PC-3 (cell line): ENCODE measurements around the gene DDX42. TPM values are rescaled to one million over a fixed set of nuclear protein-coding genes. Genes with fewer than 3 reads are reported as not detected.
A peak's percentile ranks its signal among the peaks of the same experiment; 100 is the strongest.

Experiments
- ATAC-seq: fragments of 200-7000 bp; cut with Tn5 transposase; 2 replicates; pipeline ENCODE4 v1.9.1; 2020; ENCODE audit warnings: mild to moderate bottlenecking, moderate library complexity
- BruUV-seq: library from RNA; stranded (reverse); fragments of 400-500 nt; replicated peaks from 2 replicates; lab custom pipeline; 2021; lab: Mats Ljungman, UMichigan
- CTCF ChIA-PET: fragments of 300-600 bp; sonication (Branson Sonifier 250); formaldehyde crosslinking; loops from one replicate; lab custom pipeline; 2022; ENCODE audit warnings: antibody characterized with exemption; lab: Charles Lee
- POLR2A ChIA-PET: fragments of 300-600 bp; sonication (Branson Sonifier 250); formaldehyde crosslinking; loops from one replicate; lab custom pipeline; 2022; ENCODE audit warnings: antibody characterized with exemption; ENCODE audit not compliant: unreplicated experiment; lab: Charles Lee
- DNase-seq: peaks from one replicate; pipeline ENCODE4 v3.0.0-alpha.2; 2015
- H2AFZ ChIP-seq: fragments of 300-600 bp; sonication (generic); 2 replicates; pipeline ENCODE4 v1.6.0; 2016; ENCODE audit warnings: antibody characterized with exemption, low read length
- H3F3A ChIP-seq: fragments of 300-600 bp; sonication (generic); one replicate; pipeline ENCODE4 v1.6.0; 2017; ENCODE audit warnings: antibody characterized with exemption, low read length, control low read depth, mild to moderate bottlenecking; ENCODE audit not compliant: unreplicated experiment
- H3K27ac ChIP-seq: fragments of 300-600 bp; sonication (generic); 2 replicates; pipeline ENCODE4 v1.5.1; 2016; ENCODE audit warnings: mild to moderate bottlenecking, low read length
- H3K27me3 ChIP-seq: fragments of 300-600 bp; sonication (generic); 2 replicates; pipeline ENCODE4 v1.6.1; 2016; ENCODE audit warnings: low read length, mixed read lengths
- H3K36me3 ChIP-seq: fragments of 300-600 bp; sonication (generic); 2 replicates; pipeline ENCODE4 v1.6.1; 2016; ENCODE audit warnings: low read depth, mixed run types, low read length, mixed read lengths
- H3K4me1 ChIP-seq: fragments of 300-600 bp; sonication (generic); 2 replicates; pipeline ENCODE4 v1.5.1; 2016; ENCODE audit warnings: low read length; ENCODE audit not compliant: insufficient read depth
- H3K4me2 ChIP-seq: fragments of 300-600 bp; sonication (generic); 2 replicates; pipeline ENCODE4 v1.6.0; 2016; ENCODE audit warnings: low read length
- H3K4me3 ChIP-seq: fragments of 300-600 bp; sonication (generic); 2 replicates; pipeline ENCODE4 v1.5.1; 2016; ENCODE audit warnings: mild to moderate bottlenecking, low read length, mixed read lengths
- H3K79me2 ChIP-seq: fragments of 300-600 bp; sonication (generic); 2 replicates; pipeline ENCODE4 v1.6.1; 2017; ENCODE audit warnings: low read length, mixed read lengths
- H3K9ac ChIP-seq: fragments of 300-600 bp; sonication (generic); 2 replicates; pipeline ENCODE4 v1.6.0; 2016; ENCODE audit warnings: mild to moderate bottlenecking, low read length
- H3K9me2 ChIP-seq: fragments of 300-600 bp; sonication (generic); replicated peaks from 2 replicates; pipeline ENCODE4 v1.6.1; 2016; ENCODE audit warnings: mixed run types, low read length, mixed read lengths
- H3K9me3 ChIP-seq: fragments of 300-600 bp; sonication (generic); 2 replicates; pipeline ENCODE4 v1.6.1; 2016; ENCODE audit warnings: low read length, mixed read lengths
- H4K20me1 ChIP-seq: fragments of 300-600 bp; sonication (generic); 2 replicates; pipeline ENCODE4 v1.6.1; 2016; ENCODE audit warnings: low read length, mixed read lengths
- EZH2 ChIP-seq: fragments of 300-600 bp; sonication (generic); IDR thresholded peaks from one replicate; pipeline ENCODE4 v1.6.1; 2017; ENCODE audit warnings: antibody characterized with exemption, mild to moderate bottlenecking, low read length; ENCODE audit not compliant: unreplicated experiment
- EZH2phosphoT487 ChIP-seq: fragments of 300-600 bp; sonication (generic); IDR thresholded peaks from 2 replicates; pipeline ENCODE4 v1.6.1; 2018; ENCODE audit warnings: mild to moderate bottlenecking, antibody characterized with exemption, low read length, borderline replicate concordance
- intact Hi-C: fragments of 100-400 bp; cut with micrococcal nuclease; formaldehyde crosslinking; loops from 2 replicates; pipeline ENCODE4 v1.9.0; 2023
- total RNA-seq: library from RNA; depleted of rRNA; stranded (reverse); fragments of >200 nt; gene quantifications from 2 replicates; pipeline ENCODE4 v1.2.3, GENCODE V29; 2014
- TF ChIP-seq, protein P1 (sequence below): fragments of 300-600 bp; sonication (generic); conservative IDR thresholded peaks from 2 replicates; pipeline ENCODE4 v1.5.1; 2017; ENCODE audit warnings: antibody characterized with exemption, low read depth, mild to moderate bottlenecking, low read length

DDX42 gene
- total RNA-seq, 1 experiment from 2014 or later = 72.4 TPM

DNA sequence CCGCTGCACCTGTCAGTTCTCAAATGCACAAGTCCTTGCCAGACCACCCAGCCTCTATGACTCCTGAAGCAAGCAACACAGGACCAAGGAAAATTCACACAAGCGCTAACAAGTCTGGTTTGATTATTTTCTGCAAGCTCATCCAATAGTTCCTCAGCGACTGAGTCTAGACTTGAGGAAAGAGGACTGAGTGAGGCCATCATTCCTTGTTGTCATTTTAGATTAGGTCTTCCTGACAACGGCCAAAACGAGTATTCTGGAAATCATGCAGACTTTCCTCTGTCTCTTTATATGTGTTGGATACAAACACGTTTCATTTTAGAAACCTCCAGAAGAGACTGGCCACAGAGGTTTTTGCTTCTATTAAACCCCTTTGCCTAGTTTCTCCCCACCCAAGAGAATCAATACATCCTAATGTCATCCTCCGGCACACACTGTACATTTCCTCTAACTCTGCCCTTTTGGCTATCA, 1.1 kb upstream of the DDX42 start:
- Histone ChIP-seq H3K4me1 (peaks cover 28% of the 10 kb centered on the region), H3F3A (no peaks in the 10 kb centered on the region), H2AFZ (peak overlapping the region; percentile 63), H3K9ac (peak overlapping the region; percentile 98), H4K20me1 (peaks cover 52% of the 10 kb centered on the region), H3K36me3 (peaks cover 21% of the 10 kb centered on the region; the same call in 1 of the 2 replicates), H3K9me3 (no peaks in the 10 kb centered on the region), H3K4me2 (peak overlapping the region; percentile 87), H3K27ac (peak overlapping the region; percentile 98), H3K79me2 (peaks cover 94% of the 10 kb centered on the region), H3K9me2 (no peaks in the 10 kb centered on the region), H3K27me3 (no peaks in the 10 kb centered on the region), H3K4me3 (peak overlapping the region; percentile 88)
- ATAC-seq (no peak), DNase-seq (peak; percentile 30)
- ChIA-PET CTCF (interaction anchor here (0.6 to 1.1 kb wide), 2 partner anchors 53 to 62 kb away, joined by 3 to 4 read pairs; no protein-coding TSS in a partner anchor), POLR2A (interaction anchor here (0.6 to 1.1 kb wide), 3 partner anchors 15 to 328 kb away, joined by 3 to 7 read pairs (median 4); partner anchors contain the start of gene SMARCD2)
- intact Hi-C loops = loop anchor here (1.0 to 10.0 kb wide), 4 partner anchors 12 to 338 kb away; partner anchors contain the start of genes FTSJ3, PSMC5 and STRADA
- TF ChIP-seq EZH2 (no peak), EZH2phosphoT487 (no peak)
- TF ChIP-seq, protein P1, sequence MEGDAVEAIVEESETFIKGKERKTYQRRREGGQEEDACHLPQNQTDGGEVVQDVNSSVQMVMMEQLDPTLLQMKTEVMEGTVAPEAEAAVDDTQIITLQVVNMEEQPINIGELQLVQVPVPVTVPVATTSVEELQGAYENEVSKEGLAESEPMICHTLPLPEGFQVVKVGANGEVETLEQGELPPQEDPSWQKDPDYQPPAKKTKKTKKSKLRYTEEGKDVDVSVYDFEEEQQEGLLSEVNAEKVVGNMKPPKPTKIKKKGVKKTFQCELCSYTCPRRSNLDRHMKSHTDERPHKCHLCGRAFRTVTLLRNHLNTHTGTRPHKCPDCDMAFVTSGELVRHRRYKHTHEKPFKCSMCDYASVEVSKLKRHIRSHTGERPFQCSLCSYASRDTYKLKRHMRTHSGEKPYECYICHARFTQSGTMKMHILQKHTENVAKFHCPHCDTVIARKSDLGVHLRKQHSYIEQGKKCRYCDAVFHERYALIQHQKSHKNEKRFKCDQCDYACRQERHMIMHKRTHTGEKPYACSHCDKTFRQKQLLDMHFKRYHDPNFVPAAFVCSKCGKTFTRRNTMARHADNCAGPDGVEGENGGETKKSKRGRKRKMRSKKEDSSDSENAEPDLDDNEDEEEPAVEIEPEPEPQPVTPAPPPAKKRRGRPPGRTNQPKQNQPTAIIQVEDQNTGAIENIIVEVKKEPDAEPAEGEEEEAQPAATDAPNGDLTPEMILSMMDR = no peak
- TSS peak; percentile 80 for BruUV-seq

DNA sequence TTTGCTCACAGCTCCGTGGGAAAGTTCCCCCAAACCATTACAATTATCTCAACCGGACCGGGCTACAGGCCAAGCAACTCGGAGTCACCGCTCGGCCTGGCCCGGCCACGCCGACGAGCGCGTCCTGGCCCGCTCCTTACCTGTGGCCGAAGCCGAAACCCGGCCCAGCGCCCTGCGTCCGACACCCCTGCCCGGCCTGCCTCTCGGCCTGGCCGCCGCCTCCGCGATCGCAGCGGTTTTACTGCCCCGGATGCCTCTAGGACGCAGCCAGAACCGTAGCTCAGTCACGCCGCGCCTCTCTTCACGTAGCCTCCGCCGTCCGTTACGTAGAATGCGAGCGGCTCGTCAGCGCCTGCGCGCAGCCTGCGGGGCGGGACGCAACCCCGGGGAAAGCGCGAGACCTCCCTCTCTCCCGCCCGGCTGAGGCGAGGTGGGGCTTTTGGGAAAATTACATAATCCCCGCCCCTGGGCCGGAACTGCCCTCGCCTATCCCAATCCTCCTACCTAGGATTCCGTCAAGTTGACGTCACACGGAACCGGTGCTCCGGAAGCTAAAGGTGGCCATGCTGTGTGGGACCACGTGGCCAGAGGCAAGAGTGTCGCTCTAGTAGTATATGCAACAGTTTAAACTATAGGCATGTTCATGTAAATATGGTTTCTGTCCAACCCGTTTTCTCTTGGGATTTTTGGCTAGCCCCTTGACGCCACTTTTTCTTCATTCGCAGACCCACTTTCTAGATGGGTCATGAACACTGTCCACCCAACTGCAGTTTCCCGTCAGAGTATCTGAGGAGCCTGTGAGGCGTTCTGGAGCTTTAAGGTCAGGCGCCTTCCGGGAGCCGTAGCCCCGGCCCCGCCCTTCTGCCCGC, 464 bp upstream of the DDX42 start, which contains the start of gene CCDC47:
TSS of gene CCDC47 (minus strand) at position 326 of the 869 bp plus-strand sequence. CDS start 7,422 bp downstream, outside the sequence.
- CTCF ChIA-PET = interaction anchor here (0.6 to 1.1 kb wide), 3 partner anchors 53 to 312 kb away, joined by 3 to 4 read pairs (median 4); no protein-coding TSS in a partner anchor

More for the DNA sequence above, 464 bp upstream of the DDX42 start, which contains the start of gene CCDC47:
- BruUV-seq = no TSS peak
- no peaks in the 10 kb centered on the region for H3K9me3 ChIP-seq
- peak; percentile 100 for DNase-seq
- H3K9me2 ChIP-seq = no peaks in the 10 kb centered on the region
- peak within 1 kb of the TSS; percentile 88 for H3K4me2 ChIP-seq
- peaks cover 94% of the 10 kb centered on the region for H3K79me2 ChIP-seq
- no peak for TF ChIP-seq EZH2
- TF ChIP-seq, protein P1 = no peak
- no peak for TF ChIP-seq EZH2phosphoT487
- H3F3A ChIP-seq = no peaks in the 10 kb centered on the region
- ATAC-seq = peak; percentile 87
- peak within 1 kb of the TSS; percentile 98 for H3K27ac ChIP-seq
- H4K20me1 ChIP-seq = peaks cover 55% of the 10 kb centered on the region
- H3K27me3 ChIP-seq = no peaks in the 10 kb centered on the region
- intact Hi-C loops = loop anchor here (1.0 to 10.0 kb wide), 4 partner anchors 12 to 339 kb away; partner anchors contain the start of genes FTSJ3, PSMC5 and STRADA
- peak within 1 kb of the TSS; percentile 98 for H3K9ac ChIP-seq
- POLR2A ChIA-PET = interaction anchor here (0.5 to 1.1 kb wide), 10 partner anchors 16 to 527 kb away, joined by 3 to 7 read pairs (median 4); partner anchors contain the start of gene SMARCD2
- H3K36me3 ChIP-seq = peaks cover 21% of the 10 kb centered on the region; the same call in 1 of the 2 replicates
- H3K4me1 ChIP-seq = peaks cover 34% of the 10 kb centered on the region
- H3K4me3 ChIP-seq = peak within 1 kb of the TSS; percentile 88
- H2AFZ ChIP-seq = peak within 1 kb of the TSS; percentile 63
